Measurements from ENCODE around the gene KCTD1. TPM values are rescaled to one million over a fixed set of nuclear protein-coding genes. Genes with fewer than 3 reads are reported as not detected.

Gene KCTD1
- total RNA-seq, 4 donors from 2014 or later: 4.7 to 6.0 (median 5.2) TPM

DNA sequence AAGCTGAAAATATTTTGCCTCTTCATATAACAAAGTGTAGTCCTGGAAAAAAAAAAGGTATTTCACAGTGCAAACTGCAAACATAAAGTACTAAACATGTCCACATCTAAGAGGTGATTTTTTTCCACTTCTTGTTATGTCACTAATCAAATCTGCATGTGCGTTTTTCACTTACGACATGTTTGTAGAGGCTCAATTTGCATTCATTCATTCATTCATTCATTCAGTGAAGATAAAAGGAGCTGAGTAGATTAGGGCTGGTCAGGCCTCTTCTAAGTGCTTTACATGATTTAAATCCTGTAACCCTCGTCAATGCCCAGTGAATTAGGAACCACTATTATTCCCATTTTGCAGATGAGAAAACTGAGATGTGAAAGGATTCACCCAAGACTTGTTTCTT lies 88.5 kb downstream of the KCTD1 start:
- peaks cover 0 to 8% of the 10 kb centered on the region in 2 donors for H3K36me3 ChIP-seq
- no peak overlapping the region for H3K27ac ChIP-seq
- intact Hi-C loops (cut with DNase I; ENCODE audit: low total_unique reads): no loop called here
- no peak for ATAC-seq
- TF ChIP-seq POLR2A (IDR thresholded peaks at IDR 0.05): no peak
- TF ChIP-seq, protein P1, sequence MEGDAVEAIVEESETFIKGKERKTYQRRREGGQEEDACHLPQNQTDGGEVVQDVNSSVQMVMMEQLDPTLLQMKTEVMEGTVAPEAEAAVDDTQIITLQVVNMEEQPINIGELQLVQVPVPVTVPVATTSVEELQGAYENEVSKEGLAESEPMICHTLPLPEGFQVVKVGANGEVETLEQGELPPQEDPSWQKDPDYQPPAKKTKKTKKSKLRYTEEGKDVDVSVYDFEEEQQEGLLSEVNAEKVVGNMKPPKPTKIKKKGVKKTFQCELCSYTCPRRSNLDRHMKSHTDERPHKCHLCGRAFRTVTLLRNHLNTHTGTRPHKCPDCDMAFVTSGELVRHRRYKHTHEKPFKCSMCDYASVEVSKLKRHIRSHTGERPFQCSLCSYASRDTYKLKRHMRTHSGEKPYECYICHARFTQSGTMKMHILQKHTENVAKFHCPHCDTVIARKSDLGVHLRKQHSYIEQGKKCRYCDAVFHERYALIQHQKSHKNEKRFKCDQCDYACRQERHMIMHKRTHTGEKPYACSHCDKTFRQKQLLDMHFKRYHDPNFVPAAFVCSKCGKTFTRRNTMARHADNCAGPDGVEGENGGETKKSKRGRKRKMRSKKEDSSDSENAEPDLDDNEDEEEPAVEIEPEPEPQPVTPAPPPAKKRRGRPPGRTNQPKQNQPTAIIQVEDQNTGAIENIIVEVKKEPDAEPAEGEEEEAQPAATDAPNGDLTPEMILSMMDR (IDR thresholded peaks at IDR 0.05 in 4 of 5, conservative IDR thresholded peaks at IDR 0.05 in 1 of 5): no peak
- in situ Hi-C loops (cut with MboI; ENCODE audit: low sequenced_read_pairs in 4 of 4): no loop called here
- H3K9me3 ChIP-seq: no peaks in the 10 kb centered on the region
- H3K4me3 ChIP-seq: no peak overlapping the region
- no peaks in the 10 kb centered on the region for H3K27me3 ChIP-seq
- no peak for DNase-seq
- H3K4me1 ChIP-seq: no peaks in the 10 kb centered on the region

DNA sequence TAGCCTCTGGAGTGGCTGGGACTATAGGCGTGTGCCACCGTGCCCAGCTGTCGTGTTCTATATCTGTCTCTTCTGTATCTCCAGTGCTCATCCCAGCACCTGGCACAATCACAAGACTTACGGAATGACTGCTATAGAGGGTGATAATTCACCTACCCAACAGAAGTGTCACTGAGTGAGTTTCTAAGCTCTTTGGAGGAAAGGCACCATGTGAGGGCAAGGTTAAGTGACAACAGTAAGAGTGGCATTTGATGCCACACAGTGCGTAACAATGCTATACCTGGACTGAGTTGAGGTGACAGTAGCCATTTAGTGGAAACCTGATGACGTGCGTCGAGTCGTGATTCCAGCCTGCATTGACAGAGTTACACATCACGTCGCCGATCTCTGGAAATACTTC lies 89.0 kb downstream of the KCTD1 start:
- Histone ChIP-seq H3K4me3 (no peak overlapping the region), H3K27me3 (no peaks in the 10 kb centered on the region), H3K4me1 (no peaks in the 10 kb centered on the region), H3K27ac (no peak overlapping the region), H3K36me3 (peaks cover 0 to 8% of the 10 kb centered on the region in 2 donors), H3K9me3 (no peaks in the 10 kb centered on the region)
- DNase-seq (no peak), ATAC-seq (no peak)
- no peak for TF ChIP-seq POLR2A (IDR thresholded peaks at IDR 0.05)
- TF ChIP-seq, protein P1 (IDR thresholded peaks at IDR 0.05 in 4 of 5, conservative IDR thresholded peaks at IDR 0.05 in 1 of 5): no peak
- in situ Hi-C loops (cut with MboI; ENCODE audit: low sequenced_read_pairs in 4 of 4) (no loop called here), intact Hi-C loops (cut with DNase I; ENCODE audit: low total_unique reads) (no loop called here)

DNA sequence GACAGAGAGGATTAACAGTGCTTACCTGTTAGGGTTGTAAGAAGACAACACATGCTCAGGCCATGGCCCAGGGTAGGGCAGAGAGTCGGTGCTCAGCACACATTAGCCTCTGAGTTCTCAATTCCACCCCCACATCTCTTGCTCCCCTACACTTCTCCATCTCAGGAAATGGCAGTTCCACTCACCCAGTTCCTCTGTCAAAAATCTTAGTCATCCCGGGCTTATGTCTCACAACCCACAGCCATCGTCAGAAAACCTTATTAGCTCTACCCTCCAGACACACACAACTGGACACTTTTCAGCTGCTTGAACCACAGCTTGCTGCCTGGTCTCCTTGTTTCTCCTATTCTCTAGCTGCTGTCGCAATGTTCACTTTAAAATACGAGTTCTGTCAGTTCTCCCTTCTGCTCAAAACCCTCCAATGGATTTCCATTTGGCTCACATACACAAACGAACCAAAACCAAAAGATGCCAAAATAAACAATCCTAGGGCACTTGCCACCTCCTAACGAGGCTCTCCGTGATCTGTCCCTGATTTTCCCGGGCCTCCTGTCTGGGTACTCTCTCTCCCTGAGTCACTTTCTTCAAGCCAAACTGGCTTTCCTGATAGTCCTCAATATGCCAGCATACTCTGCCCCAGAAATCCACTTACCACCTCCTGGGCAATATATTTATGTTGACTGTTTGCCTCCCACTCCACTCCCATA lies 89.7 kb downstream of the KCTD1 start:
- DNase-seq (no peak), ATAC-seq (no peak)
- Histone ChIP-seq H3K36me3 (peaks cover 0 to 11% of the 10 kb centered on the region in 2 donors), H3K9me3 (no peaks in the 10 kb centered on the region), H3K27me3 (no peaks in the 10 kb centered on the region), H3K4me3 (no peak overlapping the region), H3K4me1 (no peaks in the 10 kb centered on the region), H3K27ac (no peak overlapping the region)
- in situ Hi-C loops (cut with MboI; ENCODE audit: low sequenced_read_pairs in 4 of 4): no loop called here
- TF ChIP-seq POLR2A (IDR thresholded peaks at IDR 0.05): no peak
- TF ChIP-seq, protein P1 (IDR thresholded peaks at IDR 0.05 in 4 of 5, conservative IDR thresholded peaks at IDR 0.05 in 1 of 5): no peak
- intact Hi-C loops (cut with DNase I; ENCODE audit: low total_unique reads): no loop called here

DNA sequence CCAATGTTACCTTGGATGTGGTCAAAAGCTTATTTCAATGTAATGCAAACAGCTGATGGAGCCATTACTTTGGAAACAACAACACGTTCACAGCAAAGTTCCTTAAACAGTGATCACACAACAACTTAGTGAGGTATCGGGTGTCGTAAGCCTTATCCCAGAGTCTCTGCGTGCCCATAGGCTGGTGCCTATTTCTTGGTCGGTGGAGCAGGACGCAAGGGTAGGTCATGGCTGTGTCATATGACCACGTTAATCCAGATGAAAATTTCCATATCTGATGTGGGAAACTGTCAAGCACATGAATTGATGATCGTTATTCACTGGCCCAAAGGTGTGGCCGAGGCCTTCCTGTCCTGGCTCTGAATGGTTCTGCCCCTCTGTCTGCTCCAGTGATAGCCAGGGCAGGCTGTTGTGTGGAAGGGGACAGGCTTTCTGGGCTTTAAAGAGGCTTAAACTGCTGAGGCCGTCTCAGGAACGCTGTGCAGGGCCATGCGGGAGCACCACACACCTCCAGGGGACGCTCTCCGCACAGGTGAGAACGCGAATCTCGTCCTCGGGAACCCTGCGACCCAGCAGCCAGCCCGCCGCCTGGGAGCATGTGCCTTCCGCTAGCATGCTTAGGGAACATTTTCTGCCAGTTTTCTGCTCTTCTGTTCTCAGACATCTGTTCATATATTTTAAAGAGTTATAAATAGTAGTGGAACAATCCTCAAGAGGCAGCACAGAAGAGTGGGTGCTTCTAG lies 90.6 kb downstream of the KCTD1 start:
- Histone ChIP-seq H3K27ac (no peak overlapping the region), H3K9me3 (no peaks in the 10 kb centered on the region), H3K27me3 (no peaks in the 10 kb centered on the region), H3K4me1 (no peaks in the 10 kb centered on the region), H3K36me3 (peaks cover 0 to 14% of the 10 kb centered on the region in 2 donors), H3K4me3 (no peak overlapping the region)
- intact Hi-C loops (cut with DNase I; ENCODE audit: low total_unique reads): no loop called here
- DNase-seq (no peak), ATAC-seq (no peak)
- in situ Hi-C loops (cut with MboI; ENCODE audit: low sequenced_read_pairs in 4 of 4): no loop called here
- TF ChIP-seq, protein P1 (IDR thresholded peaks at IDR 0.05 in 4 of 5, conservative IDR thresholded peaks at IDR 0.05 in 1 of 5): no peak
- TF ChIP-seq POLR2A (IDR thresholded peaks at IDR 0.05): no peak
